ENCODE results near the gene ARHGAP31.
"Not testable (repeated sequence)": the region's sequence is repeated elsewhere in the genome, so short reads cannot be mapped to it uniquely, and the experiment has no call there.

ARHGAP31 gene

DNA sequence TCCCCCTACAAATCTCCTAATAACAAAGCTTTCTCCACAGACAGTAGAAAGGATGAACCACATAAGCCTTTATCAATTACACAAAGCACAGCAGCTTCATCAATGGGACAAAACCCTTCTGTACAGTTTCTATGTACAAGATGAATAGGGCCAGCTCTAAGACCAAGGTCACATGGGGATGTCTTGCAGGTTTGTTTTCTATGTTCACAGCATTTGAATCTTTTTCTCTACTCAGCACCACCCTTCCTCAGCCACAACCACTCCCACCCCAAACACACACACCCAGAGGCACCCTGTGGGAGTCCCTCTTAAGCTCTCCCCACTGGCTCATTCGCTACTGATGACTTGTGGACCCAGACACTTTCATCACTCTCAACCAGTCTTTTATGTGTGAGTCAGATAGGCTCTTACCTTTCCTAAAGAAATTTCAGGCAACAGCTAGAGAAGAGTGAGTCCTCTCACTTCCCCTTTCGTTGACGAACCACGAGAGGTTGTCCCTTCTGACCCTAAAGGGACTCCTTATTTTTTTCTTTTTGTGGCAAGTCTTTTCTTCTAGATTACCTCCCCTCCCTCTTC lies 57.9 kb downstream of the ARHGAP31 start:
- DNase-seq (ENCODE audit: low spot score): peak; percentile 64

DNA sequence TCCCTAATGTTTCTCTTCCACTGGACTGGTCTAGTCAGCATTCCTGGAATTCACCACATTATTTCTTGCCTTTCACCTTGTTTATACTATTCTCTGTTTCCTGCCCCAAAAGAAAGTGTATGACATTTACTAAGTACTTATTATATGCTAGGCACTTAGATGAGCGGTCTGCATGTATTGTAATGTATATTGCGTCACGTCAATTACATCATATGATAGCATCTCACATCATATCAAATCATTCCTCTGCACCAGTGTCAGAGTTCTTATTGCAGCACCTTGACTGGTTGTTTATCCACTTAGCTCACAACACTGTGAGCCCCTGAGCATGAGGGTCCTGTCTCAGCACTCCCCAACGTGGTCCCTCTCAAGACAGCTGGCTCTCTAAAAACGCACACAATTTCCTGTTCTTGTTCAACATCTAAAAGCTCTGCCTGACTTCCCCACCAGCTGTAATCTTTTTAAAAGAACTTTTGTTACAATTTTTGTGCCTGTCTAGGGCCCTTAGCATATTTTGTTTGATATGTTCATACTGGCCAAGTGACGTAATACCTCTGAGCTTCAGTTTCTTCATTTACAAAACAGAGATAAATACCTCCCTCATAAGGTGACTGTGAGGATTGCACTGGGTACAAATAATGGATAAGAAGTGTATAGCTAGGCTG lies 58.8 kb downstream of the ARHGAP31 start:
- peak; percentile 41 for DNase-seq (ENCODE audit: low spot score)

DNA sequence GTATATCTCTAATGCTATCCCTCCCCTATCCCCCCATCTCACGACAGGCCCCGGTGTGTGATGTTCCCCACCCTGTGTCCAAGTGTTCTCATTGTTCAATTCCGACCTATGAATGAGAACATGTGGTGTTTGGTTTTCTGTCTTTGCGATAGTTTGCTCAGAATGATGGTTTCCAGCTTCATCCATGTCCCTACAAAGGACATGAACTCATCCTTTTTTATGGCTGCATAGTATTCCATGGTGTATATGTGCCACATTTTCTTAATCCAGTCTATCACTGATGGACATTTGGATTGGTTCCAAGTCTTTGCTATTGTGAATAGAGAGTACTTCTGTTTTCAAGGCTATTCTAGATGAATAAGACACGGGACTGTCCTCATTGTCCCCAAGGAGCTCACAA lies 61.4 kb downstream of the ARHGAP31 start:
- DNase-seq (ENCODE audit: low spot score): not testable (repeated sequence)

DNA sequence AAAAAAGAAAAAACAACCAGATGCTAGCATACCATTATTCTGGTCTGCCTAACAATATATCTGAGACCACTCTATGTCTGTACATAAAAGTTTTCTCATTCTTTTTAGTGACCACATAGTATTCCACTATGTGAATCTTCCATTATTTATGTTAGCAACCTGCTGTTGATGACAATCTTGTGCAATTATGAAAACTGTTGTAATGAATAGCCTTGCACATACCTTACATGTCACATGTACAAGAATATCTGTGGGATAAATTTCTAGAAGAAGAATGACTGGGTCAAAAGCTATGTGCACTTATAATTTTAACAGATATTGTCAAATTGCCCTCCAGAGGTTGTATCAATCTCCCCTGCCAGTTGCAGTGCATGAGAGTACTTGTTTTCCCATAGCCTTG lies 62.5 kb downstream of the ARHGAP31 start:
- DNase-seq (ENCODE audit: low spot score): no peak

DNA sequence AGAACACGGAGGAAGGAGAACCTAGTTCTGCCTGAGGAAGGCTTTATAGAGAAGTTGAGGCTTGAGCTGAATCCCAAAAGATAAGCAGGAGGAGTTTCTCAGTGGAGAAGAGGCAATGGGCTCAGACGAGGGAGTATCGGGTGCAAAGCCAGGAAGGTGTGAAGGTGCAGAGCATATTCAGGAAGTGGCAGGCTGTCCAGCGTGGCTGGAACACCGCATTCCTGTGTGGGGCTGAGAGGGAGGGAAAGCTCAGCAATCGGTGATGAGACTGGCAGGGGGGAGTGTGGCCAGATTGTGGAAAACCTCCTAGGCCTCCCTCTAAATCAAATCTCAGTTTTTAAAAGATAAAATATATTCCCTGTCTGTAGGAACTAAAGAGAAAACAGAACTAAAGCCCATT lies 63.0 kb downstream of the ARHGAP31 start:
- no peak for DNase-seq (ENCODE audit: low spot score)

DNA sequence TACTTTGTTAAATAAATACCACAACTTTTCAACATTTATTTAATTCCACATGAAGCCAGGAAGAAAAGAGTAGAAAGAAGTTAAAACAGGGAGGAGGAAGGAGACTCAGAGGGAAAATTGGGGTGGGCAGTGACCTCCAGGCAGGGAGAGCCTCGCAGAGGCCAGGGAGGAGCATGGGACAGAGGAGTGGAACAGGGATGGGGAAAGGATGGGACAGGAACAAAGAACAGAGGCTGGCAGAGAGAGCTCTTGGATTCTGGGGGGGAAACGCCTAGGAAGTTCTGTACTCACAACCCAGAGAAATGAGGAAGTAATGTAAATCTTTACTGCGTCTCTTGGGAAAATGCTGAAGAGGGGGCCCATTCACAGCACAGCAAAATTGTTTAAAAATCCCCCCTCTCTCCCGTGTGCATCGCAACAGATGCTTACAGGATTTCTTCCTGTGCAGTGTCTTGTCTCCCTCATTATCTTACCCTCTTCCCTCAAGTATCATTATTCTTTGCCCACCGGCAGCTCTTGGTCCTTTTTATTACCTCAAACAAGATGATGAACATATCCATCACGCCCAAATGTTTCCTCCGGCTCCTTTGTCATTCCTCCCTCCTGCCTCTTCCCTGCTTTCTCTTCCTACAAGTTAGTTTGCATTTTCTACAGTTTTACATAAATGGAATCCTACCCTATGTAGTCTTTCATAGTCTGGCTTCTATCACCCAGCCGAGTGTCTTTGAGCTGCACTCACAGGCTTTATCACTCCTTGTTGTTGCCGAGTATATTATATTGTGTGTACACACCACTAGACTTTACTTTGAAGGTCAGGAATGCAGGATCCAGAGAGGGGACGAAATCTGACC lies 65.5 kb downstream of the ARHGAP31 start:
- DNase-seq (ENCODE audit: low spot score): no peak

DNA sequence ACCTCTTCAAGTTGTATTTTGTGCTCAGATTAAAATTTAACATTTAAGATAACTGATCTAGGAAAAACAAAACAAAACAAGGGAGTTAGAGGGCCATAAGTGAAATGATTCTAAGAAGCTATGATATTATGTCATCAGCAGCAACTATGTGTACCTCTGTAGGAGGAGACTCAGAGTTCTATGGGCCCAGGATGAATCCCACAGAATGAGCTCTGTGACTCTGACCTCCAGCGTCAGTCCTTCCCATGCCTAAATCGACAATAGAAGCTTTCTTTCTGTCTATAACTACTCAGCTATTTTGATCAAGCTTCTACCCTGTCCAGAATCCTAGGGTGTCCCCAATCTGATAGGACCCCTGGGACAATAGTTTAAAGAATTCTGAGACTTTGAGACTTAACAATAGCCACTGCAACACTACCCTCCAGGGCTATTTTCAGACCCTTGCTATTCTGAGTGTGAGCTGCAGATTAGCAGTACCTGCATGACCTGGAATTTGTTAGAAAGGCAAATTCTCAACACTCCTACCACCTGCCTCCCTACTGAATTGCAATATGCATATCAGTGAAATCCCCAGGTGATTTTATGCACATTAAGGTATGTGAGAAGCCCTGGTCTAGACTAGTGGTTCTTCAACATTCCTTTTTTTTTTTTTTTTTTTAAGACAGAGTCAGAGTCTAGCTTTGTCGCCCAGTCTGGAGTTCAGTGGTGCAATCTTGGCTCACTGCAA lies 66.7 kb downstream of the ARHGAP31 start:
- DNase-seq (ENCODE audit: low spot score): no peak

DNA sequence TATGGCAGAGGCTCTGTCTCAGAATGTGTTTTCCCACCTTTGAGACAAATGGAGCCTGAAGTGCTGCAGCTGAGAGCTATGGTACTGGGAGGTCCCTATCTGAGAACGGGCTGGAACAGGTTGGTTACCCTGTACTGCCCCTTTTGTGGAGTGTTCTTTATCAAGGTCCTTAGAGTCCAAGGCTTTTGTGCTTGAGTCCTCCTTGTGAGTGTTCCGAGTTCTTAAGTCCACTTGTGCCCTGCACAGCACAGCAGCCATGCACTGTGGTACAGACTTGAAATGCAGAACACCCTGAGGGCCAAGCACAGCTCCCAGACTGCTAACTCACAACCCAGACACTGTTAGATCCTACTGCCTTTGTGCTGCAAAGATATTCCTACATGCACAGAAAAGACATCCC lies 67.8 kb downstream of the ARHGAP31 start:
- DNase-seq (ENCODE audit: low spot score): no peak

DNA sequence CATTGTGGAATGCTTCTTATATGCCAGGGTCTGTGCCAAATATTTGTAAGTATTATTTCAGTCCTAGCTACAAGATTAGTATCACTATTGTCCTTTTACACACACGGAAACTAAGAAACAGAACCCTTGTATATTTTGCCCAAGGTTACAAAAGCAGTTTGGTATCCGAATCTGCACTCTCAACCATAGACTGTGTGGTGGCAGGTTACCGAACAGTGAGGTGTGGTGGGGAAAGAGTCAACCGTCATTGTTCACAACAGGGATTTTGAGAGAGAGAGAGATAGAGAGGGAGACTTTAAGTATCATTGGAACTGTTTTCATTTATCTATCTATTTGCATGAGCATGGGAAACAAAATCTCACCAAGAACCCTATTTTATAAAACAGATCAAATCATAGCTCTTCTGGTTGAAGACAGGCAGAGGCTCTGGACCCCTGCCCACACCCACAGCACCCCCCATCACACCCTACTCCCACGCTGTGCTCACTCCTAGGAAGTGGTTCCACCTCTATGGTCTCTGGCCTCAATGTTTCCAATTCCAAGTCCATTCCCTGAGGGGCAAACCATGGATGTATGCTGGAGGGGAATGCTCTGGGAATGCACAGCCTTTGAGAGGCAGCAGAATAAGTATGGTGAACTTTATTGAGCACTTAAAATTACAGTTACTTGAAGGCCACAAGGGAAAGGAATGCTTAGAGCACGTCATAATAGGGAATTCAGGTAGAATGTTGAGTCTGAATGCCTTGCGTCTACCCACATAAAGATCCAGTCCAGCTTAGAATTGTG lies 69.0 kb downstream of the ARHGAP31 start:
- no peak for DNase-seq (ENCODE audit: low spot score)

DNA sequence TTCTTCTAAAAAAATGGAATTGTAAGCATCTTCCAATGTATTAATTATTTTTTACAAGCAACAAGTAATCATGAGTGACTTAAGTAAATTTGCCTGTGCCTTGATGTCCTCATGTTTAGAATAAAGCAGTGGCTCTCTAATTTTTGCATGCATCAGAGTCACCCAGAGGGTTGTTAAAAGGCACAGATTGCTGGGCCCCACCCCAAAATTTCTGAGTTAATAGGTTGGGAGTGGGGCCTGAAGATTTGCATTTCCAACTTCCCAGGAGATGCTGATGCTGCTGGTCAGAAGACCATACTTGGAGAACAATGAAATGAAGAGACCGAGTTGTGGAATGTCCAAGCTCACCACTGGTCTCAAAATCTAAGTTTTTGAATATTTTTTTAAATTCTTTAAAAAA lies 70.2 kb downstream of the ARHGAP31 start:
- DNase-seq (ENCODE audit: low spot score): no peak

DNA sequence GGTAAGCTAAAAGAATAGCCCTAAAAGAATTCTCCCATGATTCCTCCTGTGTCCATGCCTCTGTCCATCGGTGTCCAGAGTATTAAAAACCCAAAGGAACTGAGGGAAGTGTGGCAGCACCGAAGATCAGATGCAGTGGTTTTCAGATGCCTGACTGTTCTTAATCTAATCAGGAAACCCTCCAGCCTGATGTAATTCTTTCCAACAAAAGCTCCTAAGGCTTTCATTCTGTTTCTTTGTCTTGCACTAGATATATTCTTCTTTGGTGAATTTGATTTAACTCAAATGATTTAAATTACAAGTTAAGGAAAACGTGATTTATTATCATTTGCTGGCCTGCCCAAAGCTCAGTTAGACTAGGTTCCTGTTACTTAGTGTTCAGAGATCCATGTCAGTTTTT lies 71.2 kb downstream of the ARHGAP31 start:
- no peak for DNase-seq (ENCODE audit: low spot score)

DNA sequence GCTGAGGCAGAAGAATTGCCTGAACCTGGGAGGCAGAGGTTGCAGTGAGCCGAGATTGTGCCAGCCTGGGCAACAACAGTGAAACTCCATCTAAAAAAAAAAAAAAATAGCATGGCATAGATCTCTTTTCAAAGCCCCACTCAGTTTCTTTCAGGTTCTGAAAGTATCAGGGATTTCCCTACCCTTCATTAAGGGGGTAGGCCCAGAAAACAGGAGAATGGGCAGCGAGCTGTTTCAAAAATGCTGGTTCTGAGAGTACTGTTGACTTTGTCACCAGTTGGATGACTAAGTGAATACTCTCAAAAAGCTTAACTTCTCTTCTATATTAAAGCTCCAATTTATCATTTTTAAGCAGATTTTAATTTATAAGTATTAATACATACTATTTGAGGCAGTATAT lies 72.8 kb downstream of the ARHGAP31 start:
- no peak for DNase-seq (ENCODE audit: low spot score)

DNA sequence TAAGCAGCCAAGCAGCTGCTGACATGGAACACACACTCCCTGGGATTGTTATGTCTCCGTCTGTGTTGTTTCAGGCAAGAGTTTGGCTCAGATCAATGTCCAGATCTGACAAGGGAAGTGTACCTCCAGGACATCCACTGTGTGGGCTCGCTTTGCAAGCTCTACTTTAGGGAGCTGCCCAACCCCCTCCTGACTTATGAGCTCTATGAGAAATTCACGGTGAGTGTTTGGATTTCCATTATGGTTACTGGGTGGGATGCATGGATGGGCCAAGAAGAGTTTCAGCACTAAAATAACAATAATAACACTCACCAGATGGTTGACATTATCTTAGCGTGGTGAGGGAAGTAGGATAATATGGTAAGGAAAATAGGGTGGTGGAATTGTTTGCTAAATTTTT lies 74.1 kb downstream of the ARHGAP31 start:
- no peak for DNase-seq (ENCODE audit: low spot score)

DNA sequence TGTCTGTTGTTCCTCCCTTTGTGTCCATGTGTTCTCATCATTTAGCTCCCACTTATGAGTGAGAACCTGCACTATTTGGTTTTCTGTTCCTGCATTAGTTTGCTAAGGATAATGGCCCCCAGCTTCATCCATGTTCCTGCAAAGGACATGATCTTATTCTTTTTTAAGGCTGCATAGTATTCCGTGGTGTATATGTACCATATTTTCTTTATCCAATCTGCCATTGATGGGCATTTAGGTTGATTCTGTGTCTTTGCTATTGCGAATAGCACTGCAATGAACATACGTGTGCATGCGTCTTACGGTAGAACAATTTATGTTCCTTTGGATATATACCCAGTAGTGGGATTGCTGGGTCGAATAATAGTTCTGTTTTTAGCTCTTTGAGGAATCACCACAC lies 77.6 kb downstream of the ARHGAP31 start:
- DNase-seq (ENCODE audit: low spot score): not testable (repeated sequence)

DNA sequence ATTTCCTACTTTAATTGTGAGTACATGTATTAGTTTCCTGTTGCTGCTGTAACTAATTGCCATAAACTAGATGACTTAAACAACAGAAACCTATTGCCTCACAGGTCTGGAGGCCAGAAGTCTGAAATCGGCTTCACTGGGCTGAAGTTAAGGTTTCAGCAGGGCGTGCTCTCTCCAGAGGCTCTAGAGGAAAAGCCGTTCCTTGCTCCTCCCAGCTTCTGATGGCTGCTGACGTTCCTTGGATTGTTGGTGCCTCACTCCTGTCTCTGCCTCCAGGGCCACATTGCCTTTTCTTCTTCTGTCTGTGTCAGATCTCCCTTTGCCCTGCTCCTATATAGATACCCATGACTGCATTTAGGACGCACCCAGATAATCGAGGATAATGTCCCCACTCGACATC lies 80.9 kb downstream of the ARHGAP31 start:
- no peak for DNase-seq (ENCODE audit: low spot score)

DNA sequence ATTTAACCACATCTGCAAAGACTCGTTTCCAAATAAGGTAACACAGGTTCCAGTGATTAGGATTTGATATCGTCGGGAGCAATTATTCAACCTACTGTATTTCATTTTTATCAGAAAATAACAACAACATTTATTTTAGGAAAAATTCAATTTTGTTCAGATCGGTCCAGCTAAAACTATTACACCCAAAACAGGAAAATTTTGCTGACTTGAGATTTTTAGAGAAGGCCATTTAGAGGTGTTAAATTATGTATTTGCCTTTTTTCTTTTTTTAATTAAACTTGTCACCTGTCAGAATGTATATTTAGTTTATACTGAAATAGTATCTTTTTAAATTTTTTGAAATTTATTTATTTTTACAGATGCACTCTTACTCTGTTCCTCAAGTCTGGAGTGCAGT lies 81.3 kb downstream of the ARHGAP31 start:
- DNase-seq (ENCODE audit: low spot score): no peak

DNA sequence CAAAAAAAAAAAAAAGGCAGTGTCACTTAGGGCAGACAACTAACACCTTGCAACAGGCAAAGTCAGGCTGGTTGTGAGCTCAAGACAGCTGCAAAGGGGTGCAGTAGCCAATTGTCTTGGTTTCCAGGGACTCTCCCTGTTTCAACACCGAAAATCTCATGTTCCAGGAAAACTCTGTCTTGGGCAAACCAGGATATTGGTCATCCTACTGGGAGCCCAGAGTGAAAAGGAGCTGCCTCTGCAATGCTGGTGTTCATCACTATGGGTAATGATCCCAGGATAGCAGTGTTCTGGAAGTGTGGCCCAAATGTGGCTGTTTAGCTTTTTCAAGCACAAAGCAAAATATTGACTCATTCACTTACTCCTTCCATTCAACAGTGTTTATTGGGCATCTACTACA lies 82.6 kb downstream of the ARHGAP31 start:
- DNase-seq (ENCODE audit: low spot score): no peak

DNA sequence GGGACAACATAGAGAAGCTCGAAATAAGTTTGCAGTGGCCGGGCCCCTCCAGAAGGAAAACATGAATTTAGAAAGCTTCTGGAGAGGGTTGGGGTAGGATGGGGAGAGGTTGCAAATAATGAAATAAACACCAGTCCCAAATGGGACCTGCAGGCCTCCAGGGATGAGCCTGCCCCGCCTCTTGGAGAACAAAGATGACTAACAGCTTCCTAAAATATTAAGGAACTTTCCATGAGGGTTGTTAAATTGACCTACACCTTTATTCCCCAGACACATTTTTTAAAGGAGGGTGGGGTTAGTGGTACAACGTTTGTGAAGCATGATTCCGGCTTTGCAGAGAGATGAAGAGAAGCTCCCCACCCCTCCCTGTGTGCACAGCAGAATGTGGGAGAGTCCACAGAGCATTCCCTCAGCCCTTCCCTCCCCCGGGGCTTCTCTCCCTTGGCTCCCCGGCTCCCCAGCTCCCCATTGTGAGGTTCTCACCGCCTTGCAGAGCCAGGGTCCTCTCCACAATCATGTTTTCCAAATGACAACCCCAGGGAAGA lies 84.1 kb downstream of the ARHGAP31 start:
- no peak for DNase-seq (ENCODE audit: low spot score)

DNA sequence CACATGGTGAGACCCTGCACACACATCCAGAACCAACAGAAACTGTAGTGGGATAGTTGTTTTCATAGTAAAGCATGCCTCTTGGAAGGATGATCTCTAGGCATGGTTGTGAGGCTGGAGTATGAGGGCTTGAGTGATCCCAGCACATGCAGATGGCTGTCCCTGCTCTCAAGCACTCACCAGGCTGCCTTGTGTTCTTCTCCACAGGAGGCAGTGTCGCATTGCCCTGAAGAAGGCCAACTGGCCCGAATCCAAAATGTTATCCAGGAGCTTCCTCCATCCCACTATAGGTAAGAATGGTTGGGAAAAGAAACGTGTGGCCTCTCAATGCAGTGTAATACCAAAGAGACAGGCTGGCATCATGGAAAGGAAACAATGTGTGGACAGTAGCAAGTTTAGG lies 86.5 kb downstream of the ARHGAP31 start:
- no peak for DNase-seq (ENCODE audit: low spot score)

DNA sequence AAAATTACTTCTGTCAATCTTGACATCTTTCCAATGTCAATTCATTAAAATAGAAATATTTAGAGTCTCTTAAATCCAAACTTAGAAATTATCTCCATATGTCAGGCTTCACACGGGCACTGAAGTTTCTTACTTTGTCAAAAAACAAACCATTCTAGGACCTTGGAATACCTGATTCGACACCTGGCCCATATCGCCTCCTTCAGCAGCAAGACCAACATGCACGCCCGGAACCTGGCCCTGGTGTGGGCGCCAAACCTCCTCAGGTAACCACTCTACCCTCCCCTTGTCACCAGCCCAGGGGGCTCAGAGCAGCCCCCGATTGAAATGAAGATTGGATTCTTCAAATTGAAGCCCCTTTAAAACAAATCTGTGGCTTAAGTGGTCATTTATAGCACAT lies 88.0 kb downstream of the ARHGAP31 start:
- DNase-seq (ENCODE audit: low spot score): no peak

DNA sequence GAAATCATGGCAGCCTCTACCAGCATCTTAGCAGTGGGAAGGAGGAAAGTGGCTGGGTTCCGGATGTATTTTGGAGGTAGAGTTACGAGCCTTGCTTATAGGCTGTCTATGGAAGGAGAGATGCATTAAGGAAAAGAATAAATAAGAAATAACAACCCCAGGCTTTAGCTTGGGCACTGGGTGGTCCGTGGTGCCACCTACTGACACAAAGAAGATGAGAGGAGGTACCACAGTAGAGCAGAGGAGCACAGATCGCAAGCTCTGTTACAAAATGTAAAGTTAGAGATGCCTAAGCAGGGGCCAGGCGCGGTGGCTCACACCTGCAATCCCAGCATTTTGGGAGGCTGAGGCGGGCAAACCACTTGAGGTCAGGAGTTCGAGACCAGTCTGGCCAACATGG lies 94.4 kb downstream of the ARHGAP31 start:
- no peak for DNase-seq (ENCODE audit: low spot score)

DNA sequence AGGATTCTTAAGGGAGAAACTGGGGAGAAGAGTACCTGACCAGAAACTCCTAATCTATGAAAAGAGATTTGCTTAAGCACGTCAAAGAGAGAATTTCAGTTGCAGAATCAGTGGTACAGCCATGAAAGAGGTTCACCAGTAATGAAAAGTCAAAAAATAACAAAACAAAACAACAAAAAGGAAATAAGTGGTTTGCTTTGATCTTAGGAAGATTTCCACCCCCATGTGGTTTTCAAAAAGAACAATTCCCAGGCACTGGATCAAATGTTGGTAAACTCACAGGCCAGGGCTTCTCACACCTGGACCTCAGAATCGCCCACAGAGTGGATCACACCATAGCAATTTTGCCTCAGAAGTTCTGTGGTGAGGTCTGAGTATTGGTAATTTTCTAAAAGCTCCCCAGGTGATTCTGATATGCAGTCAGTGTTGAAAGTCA lies 101.8 kb downstream of the ARHGAP31 start:
- no peak for DNase-seq (ENCODE audit: low spot score)

Measured in CD4-positive, alpha-beta T cell treated with Interleukin-15 for 4 hours (primary cell).